ENCODE results near the gene MMP2. TPM values are rescaled to one million over a fixed set of nuclear protein-coding genes. Genes with fewer than 3 reads are reported as not detected.

The MMP2 gene
- total and polyA plus RNA-seq, 2 of the 8 experiments (the other 6 are each of a cell fraction or from before 2014, with no cell fraction given) = 33.6 to 58.2 TPM

DNA sequence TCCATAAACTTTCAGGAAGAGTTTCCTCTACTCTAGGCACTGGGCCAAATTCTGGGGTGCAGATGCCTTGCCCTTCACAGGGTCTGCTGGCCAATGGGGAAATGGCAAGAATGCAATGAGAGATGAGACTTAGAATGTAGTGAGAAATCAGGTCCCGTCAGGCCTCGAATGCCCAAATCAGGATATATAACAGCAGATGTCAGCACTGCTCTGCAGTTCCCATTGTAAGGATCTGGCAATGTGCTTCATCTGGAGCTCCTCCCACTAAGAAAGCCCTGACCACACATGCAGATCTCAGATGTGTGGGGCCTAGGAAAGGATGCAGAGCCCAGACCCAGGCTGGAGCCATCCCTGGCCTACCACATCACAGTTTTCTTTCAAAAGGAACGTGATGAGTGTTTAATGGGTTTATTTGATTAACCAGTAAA lies 16.0 kb downstream of the MMP2 start:
- H2BK20ac ChIP-seq (ENCODE audit: low read length) = no peak overlapping the region
- CTCF ChIA-PET (ENCODE audit: partially characterized antibody) = interaction anchor here (1.1 to 1.4 kb wide), 3 partner anchors 30 to 207 kb away, joined by 3 to 5 read pairs (median 4); no protein-coding TSS in a partner anchor
- H3K4me1 ChIP-seq (replicated peaks in 1 of 4; ENCODE audit: control insufficient read depth in 3 of 4, insufficient read depth in 4 of 4, low read length in 3 of 4) = peaks cover 0 to 5% (median 2%) of the 10 kb centered on the region in 4 experiments; a peak in 2 of 7 replicates
- no peak overlapping the region for H4K8ac ChIP-seq (ENCODE audit: extremely low read depth, insufficient read depth, low read length)
- H4K91ac ChIP-seq (replicated peaks; ENCODE audit: insufficient read length, low read length) = no peak overlapping the region
- no peak overlapping the region for H2BK15ac ChIP-seq (ENCODE audit: low read length)
- no peaks in the 10 kb centered on the region for H3K79me2 ChIP-seq (ENCODE audit: control insufficient read depth in 1 of 2, insufficient read depth in 2 of 2, low read length in 2 of 2)
- no peak overlapping the region for H3K18ac ChIP-seq (ENCODE audit: extremely low read depth, low read length)
- no peaks in the 10 kb centered on the region for H3K79me1 ChIP-seq (ENCODE audit: low read depth, low read length)
- no peak overlapping the region for H2AFZ ChIP-seq (ENCODE audit: low read length)
- H3K14ac ChIP-seq (ENCODE audit: insufficient read length) = no peak overlapping the region
- no peak overlapping the region for H3K4me2 ChIP-seq (ENCODE audit: insufficient read depth in 1 of 2, low read depth in 2 of 2, low read length in 2 of 2)
- no peaks in the 10 kb centered on the region for H3K36me3 ChIP-seq (ENCODE audit: control insufficient read depth in 2 of 4, insufficient read depth in 4 of 4, low read length in 3 of 4)
- H4K20me1 ChIP-seq (replicated peaks in 1 of 2; ENCODE audit: control insufficient read depth in 1 of 2, insufficient read depth in 2 of 2, low read length in 2 of 2) = peaks cover 0 to 1% of the 10 kb centered on the region in 2 experiments
- TF ChIP-seq CBX8 (IDR thresholded peaks at IDR 0.05; ENCODE audit: borderline replicate concordance, low read depth, low read length) (no peak), RAD21 (IDR thresholded peaks at IDR 0.05 in 1 of 2, conservative IDR thresholded peaks at IDR 0.05 in 1 of 2; ENCODE audit: low read depth in 2 of 2, low read length in 2 of 2) (peak; percentile 48 to 50), CTCF (IDR thresholded peaks at IDR 0.05; ENCODE audit: control extremely low read depth in 1 of 3, insufficient read depth in 1 of 3, low read depth in 1 of 3, low read length in 3 of 3) (peak in 1 of 3 experiments; percentile 17; a peak in 1 of 4 replicates)
- no peak overlapping the region for H4K5ac ChIP-seq (ENCODE audit: insufficient read length, low read depth, low read length)
- H3K23me2 ChIP-seq (ENCODE audit: low read depth, low read length) = no peaks in the 10 kb centered on the region; the same call in 1 of the 2 replicates
- no peak overlapping the region for H2BK5ac ChIP-seq (ENCODE audit: low read depth, low read length)
- no peak overlapping the region for H2BK120ac ChIP-seq (replicated peaks; ENCODE audit: low read depth, low read length)
- DNase-seq (ENCODE audit: low read depth in 1 of 2, low spot score in 2 of 2) (no peak), FAIRE-seq (no peak)
- no peak overlapping the region for H3K23ac ChIP-seq (ENCODE audit: insufficient read length)
- WGBS, 2 experiments (ENCODE audit: extremely low coverage in 1 of 2, insufficient coverage in 1 of 2, insufficient read length in 1 of 2, insufficient replicate concordance in 2 of 2, low coverage in 1 of 2, low lambda C conversion rate in 2 of 2, missing lambda C conversion rate in 1 of 2) = 88% methylated on average over 3 of the region's 3 CpGs; no CpG with 5 or more reads in 1 of the 2 experiments
- H2BK12ac ChIP-seq (ENCODE audit: low read depth, low read length) = no peak overlapping the region
- POLR2A ChIA-PET (ENCODE audit: partially characterized antibody) = interaction anchor here (1.1 kb wide), 1 partner anchor 10 kb away, joined by 3 read pairs; no protein-coding TSS in a partner anchor
- no peak overlapping the region for H3K27ac ChIP-seq (ENCODE audit: low read depth, low read length)
- H3K4ac ChIP-seq (replicated peaks; ENCODE audit: insufficient read length, low read depth, low read length) = no peak overlapping the region
- H3K27me3 ChIP-seq (replicated peaks in 1 of 4; ENCODE audit: control insufficient read depth in 3 of 4, extremely low read depth in 1 of 4, insufficient read depth in 3 of 4, low read length in 3 of 4) = no peaks in the 10 kb centered on the region
- H3K9me3 ChIP-seq (ENCODE audit: insufficient read depth in 2 of 2, low read depth in 1 of 2, low read length in 1 of 2) = no peaks in the 10 kb centered on the region
- no peak overlapping the region for H3K56ac ChIP-seq (replicated peaks; ENCODE audit: insufficient read length, low read depth, low read length)
- H2AK5ac ChIP-seq (ENCODE audit: low read depth, low read length) = no peak overlapping the region
- no peak overlapping the region for H3K9ac ChIP-seq (replicated peaks in 1 of 4; ENCODE audit: extremely low read depth in 1 of 4, low read depth in 3 of 4, low read length in 3 of 4)
- H3K4me3 ChIP-seq (ENCODE audit: extremely low read depth in 1 of 4, insufficient read depth in 2 of 4, low read depth in 3 of 4, low read length in 4 of 4) = no peak overlapping the region
